Amygdala (tissue), 56 donors: Measurements from ENCODE around the gene NARF.

Experiments
- DNase-seq, 56 donors: peaks; one replicate each; lab custom pipeline; 2025; lab: John Stamatoyannopoulos, UW

Gene NARF

DNA sequence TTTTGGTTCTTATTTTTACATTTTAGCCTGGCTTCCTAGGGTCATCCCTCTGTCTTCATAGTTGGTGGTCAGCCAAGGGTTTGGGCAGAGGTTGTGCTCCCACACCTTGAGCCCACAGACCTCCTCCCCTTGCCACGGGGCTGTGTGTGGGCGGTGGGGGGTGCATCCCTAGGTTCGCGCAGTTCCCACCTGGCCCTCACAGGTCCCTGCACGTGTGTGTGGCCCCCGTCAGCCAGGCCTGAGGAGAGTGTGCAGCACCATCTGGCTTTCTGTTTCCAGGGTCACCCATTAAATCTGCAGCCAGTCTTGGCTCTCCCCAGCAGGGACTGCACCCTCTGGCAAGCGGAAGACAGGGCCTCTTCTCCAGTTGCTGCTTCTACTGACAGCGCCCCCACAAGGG is 26.5 kb upstream of the NARF start:
- DNase-seq: no peak

DNA sequence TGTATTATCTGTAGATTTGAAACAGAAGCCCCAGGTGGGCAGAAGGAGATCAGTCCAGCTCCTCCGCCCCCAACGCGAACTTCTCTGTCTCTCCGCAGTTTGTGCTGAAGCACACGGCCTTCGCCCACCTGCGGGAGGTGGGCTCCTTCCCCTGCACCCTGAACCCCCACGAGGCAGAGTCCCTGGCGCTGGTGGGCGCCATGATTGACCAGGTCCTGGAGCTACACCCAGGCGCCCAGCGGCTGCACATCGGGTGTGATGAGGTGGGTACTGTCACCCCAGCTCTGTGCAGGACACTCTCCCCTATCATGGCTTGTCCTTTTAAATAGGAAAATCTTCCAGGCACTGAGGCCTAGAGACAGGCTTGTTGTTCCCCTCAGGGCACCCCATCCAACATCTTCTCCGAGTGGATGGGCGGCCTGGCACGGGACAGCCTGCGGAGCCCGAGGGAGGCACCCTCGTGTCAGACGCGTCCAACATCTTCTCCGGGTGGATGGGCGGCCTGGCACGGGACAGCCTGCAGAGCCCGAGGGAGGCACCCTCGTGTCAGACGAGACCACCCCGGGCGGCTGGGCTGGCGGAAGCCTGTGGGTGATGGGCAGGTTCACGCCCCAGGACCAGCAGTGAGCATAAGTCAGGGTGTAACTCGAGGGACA is 24.9 kb upstream of the NARF start:
- DNase-seq: no peak

- DNase-seq: no peak
These were observed 24.4 kb upstream of the NARF start for GRCh38 chr17:82434216-82434565.

- no peak for DNase-seq
These were observed 23.4 kb upstream of the NARF start for GRCh38 chr17:82435103-82435502.

DNA sequence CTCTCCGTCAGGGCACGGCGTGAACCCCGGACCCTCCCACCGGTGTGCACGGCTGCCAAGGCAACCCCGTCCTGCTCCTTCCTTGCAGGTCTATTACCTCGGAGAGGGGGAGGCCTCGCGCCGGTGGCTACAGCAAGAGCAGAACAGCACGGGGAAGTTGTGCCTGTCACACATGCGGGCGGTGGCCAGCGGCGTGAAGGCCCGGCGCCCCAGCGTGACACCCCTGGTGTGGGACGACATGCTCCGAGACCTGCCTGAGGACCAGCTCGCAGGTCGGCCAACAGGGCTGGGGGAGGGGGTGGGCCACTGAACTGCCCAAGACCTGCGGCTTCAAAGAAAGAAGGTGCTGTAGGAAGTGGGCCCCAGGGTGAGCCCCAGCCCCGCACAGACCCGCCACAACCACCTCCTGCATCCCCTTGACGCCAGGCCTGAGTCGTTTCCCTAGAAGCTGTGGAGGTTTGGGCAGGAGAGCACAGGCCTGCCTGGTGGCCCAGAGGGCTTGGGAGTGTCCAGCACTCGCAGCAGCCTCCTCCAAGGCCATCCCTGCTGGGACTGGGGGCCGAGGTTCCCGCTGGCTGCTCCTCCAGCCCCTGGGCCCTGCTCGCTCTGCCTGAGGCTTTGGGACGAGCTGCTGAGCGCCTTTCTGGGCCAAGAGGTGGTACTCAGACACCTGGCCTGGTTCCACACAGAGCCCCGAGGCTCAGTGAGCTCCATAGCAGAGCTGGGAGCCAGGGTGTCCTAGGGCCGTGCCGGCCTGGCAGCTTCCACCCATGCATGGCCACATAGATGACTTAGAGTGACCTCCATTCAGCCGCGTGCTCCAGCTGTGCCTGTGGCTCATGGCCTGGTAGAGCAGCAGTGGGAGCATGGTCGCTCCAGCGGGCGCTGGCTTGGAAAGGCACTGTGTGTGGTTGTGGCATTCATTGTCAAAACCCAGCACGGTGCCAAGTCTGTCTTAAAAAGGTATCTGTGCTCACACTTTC is 22.6 kb upstream of the NARF start:
- no peak for DNase-seq

- no peak for DNase-seq
These were observed 21.8 kb upstream of the NARF start for GRCh38 chr17:82436601-82437324.

GRCh38 chr17:82437325-82437668 is 21.2 kb upstream of the NARF start:
- no peak for DNase-seq

- DNase-seq: no peak
These were observed 19.9 kb upstream of the NARF start for GRCh38 chr17:82438401-82439193.

GRCh38 chr17:82439194-82439828 is 19.2 kb upstream of the NARF start:
- DNase-seq: no peak

- DNase-seq: no peak
These were observed 18.6 kb upstream of the NARF start for GRCh38 chr17:82439829-82440365.

GRCh38 chr17:82440469-82440981 is 18.0 kb upstream of the NARF start:
- DNase-seq: peak in 3 of 56 donors; percentile 13 to 58 (median 24)

DNA sequence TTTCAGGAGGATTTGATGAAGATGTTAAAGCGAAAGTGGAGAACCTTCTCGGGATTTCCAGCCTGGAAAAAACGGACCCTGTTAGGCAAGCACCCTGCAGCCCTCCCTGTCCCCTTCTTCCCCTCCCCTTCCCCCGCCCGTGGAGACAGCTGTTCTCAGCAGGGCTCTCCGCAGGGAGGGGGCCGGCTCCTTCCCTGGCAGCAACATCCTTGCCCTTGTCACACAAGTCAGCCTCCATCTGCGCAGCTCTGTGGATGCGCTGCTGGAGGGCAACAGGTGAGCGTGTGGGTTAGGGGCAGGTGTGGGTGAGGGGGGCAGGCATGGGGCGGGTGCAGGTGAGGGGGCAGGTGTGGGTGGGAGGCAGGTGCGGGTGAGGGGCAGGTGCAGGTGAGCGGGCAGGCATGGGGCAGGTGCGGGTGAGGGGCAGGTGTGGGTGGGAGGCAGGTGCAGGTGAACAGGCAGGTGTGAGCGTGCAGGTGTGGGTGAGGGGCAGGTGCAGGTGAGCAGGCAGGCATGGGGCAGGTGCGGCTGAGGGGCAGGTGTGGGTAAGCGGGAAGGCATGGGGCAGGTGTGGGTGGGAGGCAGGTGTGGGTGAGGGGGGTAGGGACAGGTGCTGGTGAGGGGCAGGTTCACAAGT is 17.4 kb upstream of the NARF start:
- peak in 1 of 56 donors; percentile 37 for DNase-seq

GRCh38 chr17:82441691-82442487 is 16.7 kb upstream of the NARF start:
- DNase-seq: no peak

DNA sequence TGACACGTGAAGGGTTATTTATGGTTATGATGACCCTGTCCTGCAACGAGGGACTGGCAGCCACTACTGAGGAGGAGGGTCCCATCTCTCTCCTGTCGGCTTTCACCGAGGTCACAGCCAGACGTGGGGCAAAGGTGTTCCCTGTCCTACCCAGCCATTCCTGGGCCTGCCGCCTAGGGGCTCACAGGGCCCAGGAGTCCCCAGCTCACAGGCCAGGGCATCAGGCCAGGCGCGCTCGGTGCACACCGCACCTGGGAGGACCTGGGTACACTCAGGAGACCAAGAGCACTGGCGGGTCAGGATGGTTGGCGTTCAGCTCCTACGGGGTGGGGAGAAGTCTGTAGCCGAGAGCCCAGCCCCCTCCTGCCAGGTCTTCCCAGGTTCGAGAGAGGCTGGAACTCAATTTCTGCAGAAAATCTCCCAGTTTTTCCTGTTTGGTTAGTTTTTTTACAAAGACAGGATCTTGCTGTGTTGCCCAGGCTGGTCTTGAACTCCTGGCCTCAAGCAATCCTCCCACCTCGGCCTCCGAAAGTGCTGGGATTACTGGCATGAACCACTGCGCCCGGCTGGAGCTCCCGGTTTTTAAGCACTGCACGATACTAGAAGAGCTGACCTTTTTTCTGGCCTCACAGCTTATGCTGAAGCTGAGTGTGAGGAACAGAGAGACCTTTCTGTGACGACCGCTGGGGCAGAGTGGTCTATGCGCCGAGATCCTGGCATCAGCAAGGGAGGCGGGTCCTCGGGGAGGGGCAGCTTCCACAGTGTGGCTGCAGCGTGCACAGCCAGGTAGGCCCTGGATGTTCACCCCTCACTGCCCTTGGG is 15.7 kb upstream of the NARF start:
- no peak for DNase-seq

GRCh38 chr17:82443465-82444283 is 14.9 kb upstream of the NARF start:
- DNase-seq: peak in 6 of 56 donors; percentile 10 to 52 (median 18)

GRCh38 chr17:82444284-82444893 is 14.2 kb upstream of the NARF start:
- no peak for DNase-seq
